ENCODE measurements around the gene CFL2. TPM values are rescaled to one million over a fixed set of nuclear protein-coding genes. Genes with fewer than 3 reads are reported as not detected.
A peak's percentile ranks its signal among the peaks of the same experiment; 100 is the strongest.

The CFL2 gene
- total and polyA plus RNA-seq, 2 of the 13 experiments (the other 11 are each of a cell fraction or from before 2014, with no cell fraction given): 114 to 158 TPM

- no peak for TF ChIP-seq ZBTB14 (CRISPR knock-in tag; IDR thresholded peaks at IDR 0.05)
- no peak for TF ChIP-seq JDP2 (CRISPR knock-in tag; IDR thresholded peaks at IDR 0.05; ENCODE audit: borderline replicate concordance)
- TF ChIP-seq ZNF350 (CRISPR knock-in tag; IDR thresholded peaks at IDR 0.05; ENCODE audit: borderline replicate concordance, low read depth): no peak
- TF ChIP-seq RBFOX2 (IDR thresholded peaks at IDR 0.05; ENCODE audit: low read depth, low read length): no peak
- no peak for TF ChIP-seq NPAS2 (CRISPR knock-in tag; IDR thresholded peaks at IDR 0.05; ENCODE audit: borderline replicate concordance)
- TF ChIP-seq MYPOP (CRISPR knock-in tag; IDR thresholded peaks at IDR 0.05): 0 out of 2 replicates have a peak, but pooled peaks have one; percentile 39
- peak; percentile 76 for TF ChIP-seq ZNF580 (CRISPR knock-in tag; IDR thresholded peaks at IDR 0.05; ENCODE audit: borderline replicate concordance, low read depth)
- peak; percentile 15; the same call in 1 of the 2 replicates for TF ChIP-seq HDAC2 (CRISPR knock-in tag; IDR thresholded peaks at IDR 0.05)
- no peak for TF ChIP-seq HDAC1 (CRISPR knock-in tag; IDR thresholded peaks at IDR 0.05)
- no peak for TF ChIP-seq SSRP1 (CRISPR knock-in tag; IDR thresholded peaks at IDR 0.05)
- no peak for TF ChIP-seq STAT5B (CRISPR knock-in tag; IDR thresholded peaks at IDR 0.05)
- TF ChIP-seq PRPF4 (IDR thresholded peaks at IDR 0.05; ENCODE audit: low read depth, low read length, poor library complexity, severe bottlenecking): no peak
- no peak for TF ChIP-seq ZNF749 (CRISPR knock-in tag; IDR thresholded peaks at IDR 0.05; ENCODE audit: borderline replicate concordance)
- TF ChIP-seq NONO (IDR thresholded peaks at IDR 0.05): no peak
- TF ChIP-seq NONO (CRISPR knock-in tag; conservative IDR thresholded peaks at IDR 0.05): no peak
- TF ChIP-seq CREB1 (IDR thresholded peaks at IDR 0.05): no peak
- no peak for TF ChIP-seq CREB1 (CRISPR knock-in tag; IDR thresholded peaks at IDR 0.05)
- no peak; the same call in 1 of the 2 replicates for TF ChIP-seq GMEB1 (CRISPR knock-in tag; IDR thresholded peaks at IDR 0.05; ENCODE audit: borderline replicate concordance)
- no peak for TF ChIP-seq GATAD1 (CRISPR knock-in tag; IDR thresholded peaks at IDR 0.05)
- no peak; the same call in 1 of the 2 replicates for TF ChIP-seq ZSCAN25 (CRISPR knock-in tag; IDR thresholded peaks at IDR 0.05)
- TF ChIP-seq RCOR2 (CRISPR knock-in tag; IDR thresholded peaks at IDR 0.05): 0 out of 2 replicates have a peak, but pooled peaks have one; percentile 44
- no peak for TF ChIP-seq ZNF747 (CRISPR knock-in tag; IDR thresholded peaks at IDR 0.05; ENCODE audit: borderline replicate concordance)
- TF ChIP-seq SKIL (CRISPR knock-in tag; IDR thresholded peaks at IDR 0.05; ENCODE audit: borderline replicate concordance): no peak
- no peak; the same call in 1 of the 2 replicates for TF ChIP-seq ZNF24 (IDR thresholded peaks at IDR 0.05)
- peak; percentile 38; the same call in 1 of the 2 replicates for TF ChIP-seq RXRB (CRISPR knock-in tag; IDR thresholded peaks at IDR 0.05; ENCODE audit: borderline replicate concordance)
Measured at GRCh38 chr14:34722723-34723545, 8.5 kb upstream of the CFL2 start (continued).

All from HepG2 (cell line).